Liver (tissue), 9 donors: ENCODE measurements around the gene VTCN1. TPM values are rescaled to one million over a fixed set of nuclear protein-coding genes. Genes with fewer than 3 reads are reported as not detected.

Experiments
- DNase-seq: peaks from one replicate; pipeline ENCODE4 v3.0.0-alpha.2; 2017; ENCODE audit warnings: low spot score
- H3K27ac ChIP-seq, 2 donors: one replicate each; pipeline ENCODE4 v1.7.0; 2013; ENCODE audit warnings: inconsistent platforms in 2 of 2, low read length in 2 of 2, control low read depth in 1 of 2, low read depth in 1 of 2, mild to moderate bottlenecking in 1 of 2
- H3K27me3 ChIP-seq, 4 donors: one replicate each; pipeline versions ENCODE4 v1.6.1 to v1.7.0; 2013; ENCODE audit warnings: low read length in 3 of 4, inconsistent platforms in 1 of 4, mild to moderate bottlenecking in 1 of 4, moderate library complexity in 1 of 4; ENCODE audit not compliant: control insufficient read depth in 4 of 4, insufficient read depth in 4 of 4
- H3K36me3 ChIP-seq, 4 donors: one replicate each; pipeline versions ENCODE4 v1.6.1 to v1.7.0; 2013; ENCODE audit warnings: low read length in 3 of 4, mild to moderate bottlenecking in 3 of 4, low read depth in 1 of 4, moderate library complexity in 1 of 4; ENCODE audit not compliant: control insufficient read depth in 4 of 4, insufficient read depth in 3 of 4
- H3K4me1 ChIP-seq, 4 donors: one replicate each; pipeline versions ENCODE4 v1.6.1 to v1.7.0; 2013; ENCODE audit warnings: low read length in 3 of 4, mild to moderate bottlenecking in 3 of 4, moderate library complexity in 1 of 4; ENCODE audit not compliant: control insufficient read depth in 4 of 4, insufficient read depth in 4 of 4
- H3K4me3 ChIP-seq, 3 donors: one replicate each; pipeline versions ENCODE4 v1.6.1 to v1.7.0; 2013; ENCODE audit warnings: low read length in 3 of 3, control low read depth in 1 of 3, low read depth in 1 of 3, mild to moderate bottlenecking in 1 of 3
- H3K9ac ChIP-seq, 2 donors: one replicate each; pipeline ENCODE4 v1.7.0; 2013; ENCODE audit warnings: low read length in 2 of 2, mild to moderate bottlenecking in 2 of 2, moderate library complexity in 2 of 2, control low read depth in 1 of 2, low read depth in 1 of 2
- H3K9me3 ChIP-seq, 4 donors: one replicate each; pipeline versions ENCODE4 v1.6.1 to v1.7.0; 2013; ENCODE audit warnings: low read length in 3 of 4; ENCODE audit not compliant: control insufficient read depth in 4 of 4
- ATF3 ChIP-seq: IDR thresholded peaks from 2 replicates; pipeline ENCODE4 v1.6.1; 2016; ENCODE audit warnings: antibody characterized with exemption
- CTCF ChIP-seq: fragments of 150-350 bp; IDR thresholded peaks from 2 replicates; pipeline ENCODE4 v1.5.1; 2017; ENCODE audit warnings: improper control_type of control experiment, low read depth, low read length; ENCODE audit not compliant: missing input control
- EGR1 ChIP-seq, 2 donors: IDR thresholded peaks; 2 replicates each; pipeline ENCODE4 v1.6.1; 2016 to 2018; ENCODE audit warnings: antibody characterized with exemption in 2 of 2, low read depth in 2 of 2
- FOXA1 ChIP-seq: IDR thresholded peaks from 2 replicates; pipeline ENCODE4 v1.6.1; 2016; ENCODE audit warnings: antibody characterized with exemption
- FOXA2 ChIP-seq: IDR thresholded peaks from 2 replicates; pipeline ENCODE4 v1.6.1; 2016; ENCODE audit warnings: antibody characterized with exemption
- GABPA ChIP-seq, 2 donors: IDR thresholded peaks in 1 of 2; conservative IDR thresholded peaks in 1 of 2; 2 replicates each; pipeline ENCODE4 v1.6.1; 2016; ENCODE audit warnings: antibody characterized with exemption in 2 of 2, mild to moderate bottlenecking in 1 of 2, moderate library complexity in 1 of 2
- HNF4A ChIP-seq, 2 donors: conservative IDR thresholded peaks; 2 replicates each; pipeline ENCODE4 v1.6.1; 2016; ENCODE audit warnings: antibody characterized with exemption in 2 of 2, mild to moderate bottlenecking in 2 of 2
- HNF4G ChIP-seq: IDR thresholded peaks from 2 replicates; pipeline ENCODE4 v1.6.1; 2016; ENCODE audit warnings: antibody characterized with exemption
- JUND ChIP-seq, 2 donors: IDR thresholded peaks; 2 replicates each; pipeline ENCODE4 v1.6.1; 2016; ENCODE audit warnings: antibody characterized with exemption in 2 of 2
- MAX ChIP-seq: IDR thresholded peaks from 2 replicates; pipeline ENCODE4 v1.6.1; 2016; ENCODE audit warnings: antibody characterized with exemption
- NR2F2 ChIP-seq: IDR thresholded peaks from 2 replicates; pipeline ENCODE4 v1.6.1; 2016; ENCODE audit warnings: antibody characterized with exemption
- RAD21 ChIP-seq, 2 donors: IDR thresholded peaks; 2 replicates each; pipeline ENCODE4 v1.6.1; 2016; ENCODE audit warnings: antibody characterized with exemption in 2 of 2, mild to moderate bottlenecking in 2 of 2
- REST ChIP-seq: IDR thresholded peaks from 2 replicates; pipeline ENCODE4 v1.6.1; 2016; ENCODE audit warnings: antibody characterized with exemption, mild to moderate bottlenecking
- RXRA ChIP-seq, 2 donors: IDR thresholded peaks; 2 replicates each; pipeline ENCODE4 v1.6.1; 2017 to 2018; ENCODE audit warnings: antibody characterized with exemption in 2 of 2, mild to moderate bottlenecking in 1 of 2
- SP1 ChIP-seq: IDR thresholded peaks from 2 replicates; pipeline ENCODE4 v1.6.1; 2018; ENCODE audit warnings: antibody characterized with exemption, mild to moderate bottlenecking
- TAF1 ChIP-seq: conservative IDR thresholded peaks from 2 replicates; pipeline ENCODE4 v1.6.1; 2016; ENCODE audit warnings: antibody characterized with exemption, mild to moderate bottlenecking
- YY1 ChIP-seq: IDR thresholded peaks from 2 replicates; pipeline ENCODE4 v1.6.1; 2016; ENCODE audit warnings: antibody characterized with exemption, mild to moderate bottlenecking
- ZBTB33 ChIP-seq: IDR thresholded peaks from 2 replicates; pipeline ENCODE4 v1.6.1; 2016; ENCODE audit warnings: antibody characterized with exemption
- WGBS: extraction: QIAGEN DNeasy Blood & Tissue Kit; methylation state at CpG from one replicate; pipeline ENCODE4 v1.1.7; 2013; 5-methylcytosine and 5-hydroxymethylcytosine counted together
- polyA plus RNA-seq, 2 donors: library from polyadenylated mRNA; stranded (reverse) in 1 of 2; unstranded in 1 of 2; fragments of 200-250 nt in 1 of 2; fragments of >200 nt in 1 of 2; fragmentation: Nextera tagmentation in 1 of 2; extraction: Ambion mirVana in 1 of 2; gene quantifications; one replicate each; pipeline versions ENCODE4 v1.2.1 to v1.2.3, GENCODE V29; 2013 to 2015
- total RNA-seq, 2 donors: library from RNA; depleted of rRNA; stranded (reverse); fragments of >200 nt; gene quantifications; one replicate each; pipeline ENCODE4 v1.2.3, GENCODE V29; 2014
- donor health status: healthy.
- donor health status: healthy.
- donor health status: healthy.
- donor health status: healthy.
- donor health status: healthy.

VTCN1 gene
- total and polyA plus RNA-seq, 4 donors: 0.28 to 1.0 (median 0.45) TPM

- H3K27ac ChIP-seq: no peak overlapping the region
- no peaks in the 10 kb centered on the region for H3K9me3 ChIP-seq
- no peak overlapping the region for H3K4me3 ChIP-seq
- DNase-seq: no peak
- TF ChIP-seq RXRA (IDR thresholded peaks at IDR 0.05): no peak
- peaks cover 5 to 22% (median 8%) of the 10 kb centered on the region in 4 donors for H3K36me3 ChIP-seq
- H3K27me3 ChIP-seq: no peaks in the 10 kb centered on the region
- H3K4me1 ChIP-seq: no peaks in the 10 kb centered on the region
- 95% methylated on average over 7 of the region's 7 CpGs for WGBS
- no peak overlapping the region for H3K9ac ChIP-seq
These were observed 115.7 kb downstream of the VTCN1 start for GRCh38 chr1:117094841-117095604.

GRCh38 chr1:117093870-117094621, 116.7 kb downstream of the VTCN1 start:
- H3K9me3 ChIP-seq: no peaks in the 10 kb centered on the region
- no peak overlapping the region for H3K9ac ChIP-seq
- peaks cover 5 to 22% (median 8%) of the 10 kb centered on the region in 4 donors for H3K36me3 ChIP-seq
- H3K27me3 ChIP-seq: no peaks in the 10 kb centered on the region
- H3K4me3 ChIP-seq: no peak overlapping the region
- H3K27ac ChIP-seq: no peak overlapping the region
- TF ChIP-seq HNF4A (conservative IDR thresholded peaks at IDR 0.05) (no peak), TAF1 (no peak), MAX (no peak), RAD21 (IDR thresholded peaks at IDR 0.05) (no peak), EGR1 (IDR thresholded peaks at IDR 0.05; ENCODE audit: low read depth in 2 of 2) (no peak), ATF3 (no peak), YY1 (no peak), GABPA (IDR thresholded peaks at IDR 0.05 in 1 of 2, conservative IDR thresholded peaks at IDR 0.05 in 1 of 2) (no peak), FOXA1 (no peak), NR2F2 (no peak), ZBTB33 (no peak), REST (no peak), FOXA2 (no peak), JUND (IDR thresholded peaks at IDR 0.05) (no peak), HNF4G (no peak), SP1 (no peak), RXRA (IDR thresholded peaks at IDR 0.05) (no peak), CTCF (no peak)
- DNase-seq: no peak
- no peaks in the 10 kb centered on the region for H3K4me1 ChIP-seq
- WGBS: 97% methylated on average over 6 of the region's 6 CpGs
